T-helper 2 cell (primary cell): ENCODE results near the gene MAP2K3.

ENCODE experiments used
- DNase-seq, 5 experiments: peaks; one replicate each; pipeline versions ENCODE4 v3.0.0 to v3.0.0-alpha.2; 2012 to 2022

Gene MAP2K3

DNA sequence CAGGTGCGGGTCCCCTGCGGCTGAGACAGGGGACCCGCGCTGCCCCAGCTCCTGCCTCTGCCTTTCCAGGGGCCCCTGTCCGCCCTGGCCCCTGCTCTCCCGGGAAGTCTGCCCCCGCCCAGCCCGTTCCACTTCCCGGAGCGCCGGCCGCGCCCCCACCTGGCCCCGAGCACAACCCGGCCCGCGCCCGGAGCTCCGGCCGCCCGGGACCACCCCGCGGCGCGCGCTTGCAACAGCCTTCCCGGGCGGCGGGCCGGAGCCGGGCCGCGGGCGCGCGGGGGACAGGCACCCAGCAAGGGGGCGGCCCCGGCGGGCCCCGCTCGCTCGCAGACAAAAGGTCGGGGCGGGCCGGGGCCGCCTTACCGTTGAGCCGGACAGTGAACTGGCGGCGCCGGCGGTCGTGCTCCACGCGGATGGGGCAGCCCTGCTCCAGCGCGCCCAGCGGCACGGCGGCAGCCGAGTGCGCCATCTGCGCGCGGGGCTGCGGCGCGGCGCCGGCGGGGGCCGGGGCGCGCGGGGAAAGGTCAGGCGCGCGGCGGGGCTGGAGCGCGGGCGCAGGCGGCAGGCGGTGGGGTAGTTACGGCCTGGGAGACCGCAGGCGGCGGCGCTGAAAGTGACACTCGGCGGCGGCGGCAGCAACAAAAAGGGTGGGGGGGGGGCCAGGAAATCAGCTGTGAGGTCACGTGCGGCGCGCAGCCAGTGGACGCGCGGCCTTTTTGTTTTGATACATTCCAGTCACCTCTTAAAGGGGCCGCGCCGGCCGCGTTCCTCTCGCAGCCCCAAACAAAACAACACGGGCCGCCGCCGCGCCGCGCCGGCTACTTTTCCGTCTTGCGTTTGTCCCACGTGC, 31.5 kb upstream of the MAP2K3 start, which contains the start of gene NATD1:
TSS of gene NATD1 (minus strand) at position 615 of the 850 bp plus-strand sequence. CDS start at position 469, 146 bp downstream.
- DNase-seq: peak; percentile 55 to 92 (median 69)

DNA sequence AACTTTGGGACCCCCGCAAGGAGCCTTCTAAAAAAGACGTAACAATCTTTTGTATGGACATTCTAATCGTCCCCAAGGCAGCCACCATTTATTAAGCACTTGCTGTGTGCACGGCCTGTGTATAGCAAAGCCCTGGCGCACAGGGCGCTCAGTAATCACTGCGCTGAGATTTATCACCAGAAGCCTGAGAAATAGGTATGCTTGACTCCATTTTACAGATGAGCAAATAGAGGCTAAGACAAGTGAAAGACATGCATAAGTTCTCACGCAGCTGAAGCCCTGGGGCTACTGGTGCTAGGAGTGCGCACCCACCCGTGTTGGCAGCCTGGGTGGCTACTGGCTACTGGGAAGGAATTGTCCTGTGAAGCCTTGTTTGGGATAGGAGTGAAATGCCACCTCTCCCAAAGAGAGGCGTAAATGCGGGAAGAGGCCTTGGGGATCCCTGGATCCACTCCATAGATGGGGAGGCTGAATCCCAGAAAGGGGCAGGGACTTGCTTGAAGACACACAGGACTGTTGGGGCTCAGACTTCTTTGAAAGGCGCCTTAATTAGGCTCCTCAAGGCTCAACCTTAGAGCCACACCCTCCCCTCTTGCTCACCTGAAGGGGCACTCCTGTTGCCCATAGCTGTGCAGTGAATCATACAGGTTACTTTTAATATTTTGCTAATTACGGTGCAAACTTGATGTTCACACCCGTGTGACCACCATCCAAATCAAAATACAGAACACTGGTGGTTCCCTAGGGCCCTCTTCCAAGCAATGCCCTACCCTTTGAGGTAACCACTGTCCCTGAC, 30.7 kb upstream of the MAP2K3 start:
- DNase-seq: no peak

DNA sequence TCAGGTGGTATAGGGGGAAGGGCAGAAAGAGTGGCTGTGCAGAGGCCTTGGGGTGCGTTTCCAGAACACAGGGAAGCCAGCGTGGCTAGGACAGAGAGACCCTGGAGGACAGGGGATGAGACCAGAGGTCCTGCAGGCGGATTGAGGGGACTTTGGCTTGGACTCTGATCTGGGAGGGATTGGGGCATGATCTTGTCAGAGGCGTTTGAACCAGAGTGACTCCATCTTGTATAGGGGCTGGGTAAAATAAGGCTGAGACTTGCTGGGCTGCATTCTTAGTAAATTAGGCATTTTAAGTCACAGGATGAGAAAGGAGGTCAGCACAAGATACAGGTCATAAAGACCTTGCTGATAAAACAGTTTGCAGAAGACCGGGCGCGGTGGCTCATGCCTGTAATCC, 25.9 kb upstream of the MAP2K3 start:
- DNase-seq: peak in 1 of 5 experiments; percentile 21

DNA sequence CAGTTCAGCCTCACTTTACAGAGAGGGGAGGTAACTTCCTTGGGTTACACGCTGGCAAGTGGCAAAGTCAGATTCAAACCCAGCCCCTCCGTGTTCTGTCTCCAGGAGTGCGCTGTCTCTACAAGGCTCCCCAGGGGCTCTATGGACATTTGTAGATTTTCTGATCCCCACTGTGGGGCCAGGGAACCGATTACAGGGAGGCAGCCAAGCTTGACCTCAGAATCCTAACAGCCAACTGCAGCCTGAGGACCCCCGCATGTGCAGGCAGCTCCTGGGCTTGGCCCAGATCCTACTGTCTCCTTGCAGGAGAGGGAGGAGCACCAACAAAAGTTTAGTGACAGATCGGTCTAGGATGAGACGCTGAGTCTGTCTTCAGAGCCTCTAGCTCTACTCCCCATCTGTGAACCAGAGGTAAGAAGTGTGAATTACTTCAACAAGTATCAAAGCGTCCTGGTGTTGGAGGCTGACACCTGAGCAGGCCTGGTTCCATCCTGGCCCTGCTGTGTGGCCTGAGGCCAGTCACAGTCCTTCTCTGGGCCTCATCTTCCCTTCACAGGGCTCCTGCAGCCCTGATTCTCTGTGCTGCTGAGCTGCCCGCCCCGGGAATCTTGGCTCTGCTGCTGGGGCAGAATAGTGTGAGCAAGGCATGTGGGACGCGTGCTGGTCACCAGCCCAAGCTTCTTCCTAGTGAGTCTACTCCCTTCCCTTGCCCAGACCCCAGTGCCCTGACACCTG, 22.1 kb upstream of the MAP2K3 start:
- no peak for DNase-seq

DNA sequence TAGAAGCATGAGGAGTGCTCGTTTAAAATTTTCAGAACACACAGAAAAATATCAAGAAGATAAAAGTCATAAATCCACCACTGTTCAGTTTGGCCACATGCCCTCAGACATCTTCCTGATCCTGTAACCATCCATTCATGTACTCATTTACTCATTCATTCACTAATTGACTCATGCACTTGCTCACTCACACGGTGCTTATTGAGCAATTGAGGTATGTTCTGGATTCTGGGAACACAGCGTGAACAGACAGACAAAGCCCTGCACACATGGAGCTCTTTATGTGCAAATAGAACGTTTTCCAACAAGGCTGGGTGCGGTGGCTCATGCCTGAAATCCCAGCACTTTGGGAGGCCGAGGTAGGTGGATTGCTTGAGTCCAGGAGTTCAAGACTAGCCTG, 21.1 kb upstream of the MAP2K3 start:
- no peak for DNase-seq

DNA sequence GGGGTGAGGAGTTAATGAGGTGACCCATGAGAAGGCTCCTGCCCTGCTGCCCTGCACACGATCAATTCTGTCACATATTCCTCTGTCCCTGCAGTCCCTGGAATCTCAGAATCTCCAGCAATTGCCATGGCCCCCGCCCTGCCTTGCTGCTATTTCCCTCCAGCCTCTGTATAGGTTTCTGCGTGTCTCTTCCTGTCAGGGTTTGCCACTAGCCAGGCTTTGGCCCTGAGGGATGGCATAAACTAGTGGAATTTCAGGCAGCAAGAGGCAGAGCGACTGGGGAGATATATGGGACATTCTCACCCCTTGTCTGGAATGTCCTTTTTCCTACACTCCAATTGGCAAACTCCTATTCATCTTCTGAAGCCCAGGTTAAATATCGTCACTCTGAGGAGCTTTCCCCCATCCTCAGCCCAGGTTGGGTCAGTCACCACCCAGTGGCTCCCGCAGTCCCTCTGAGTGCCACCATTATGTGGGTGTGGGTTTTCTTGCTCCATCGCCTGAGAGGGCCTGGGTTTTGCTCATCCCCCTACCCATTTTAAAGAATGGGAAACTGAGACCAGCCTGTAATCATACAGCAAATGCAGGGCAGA, 15.8 kb upstream of the MAP2K3 start:
- DNase-seq: no peak

GRCh38 chr17:21269394-21269793, 15.1 kb upstream of the MAP2K3 start:
- no peak for DNase-seq

- DNase-seq: no peak
Observed at GRCh38 chr17:21271454-21272183, 12.9 kb upstream of the MAP2K3 start.

DNA sequence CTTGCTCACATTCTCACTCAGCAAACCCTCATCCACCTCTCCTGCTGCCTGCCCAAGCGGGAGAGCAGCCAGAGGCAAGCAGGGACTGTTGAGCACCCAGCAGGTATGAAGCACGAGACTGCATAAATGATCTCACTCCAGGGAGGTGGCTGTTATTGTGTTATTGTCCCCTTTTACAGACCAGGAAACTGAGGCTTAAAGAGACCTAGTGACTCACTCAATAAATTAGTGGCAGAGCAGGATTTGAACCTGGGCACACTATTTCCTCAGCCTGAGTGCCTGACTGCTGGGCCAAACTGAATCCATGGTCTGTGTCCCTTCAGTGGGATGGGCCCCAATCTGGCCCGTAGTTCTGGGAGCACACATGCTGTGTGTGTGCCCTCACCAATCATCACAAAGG, 12.3 kb upstream of the MAP2K3 start:
- no peak for DNase-seq

- DNase-seq: no peak
Observed at GRCh38 chr17:21272881-21273792, 11.4 kb upstream of the MAP2K3 start.

DNA sequence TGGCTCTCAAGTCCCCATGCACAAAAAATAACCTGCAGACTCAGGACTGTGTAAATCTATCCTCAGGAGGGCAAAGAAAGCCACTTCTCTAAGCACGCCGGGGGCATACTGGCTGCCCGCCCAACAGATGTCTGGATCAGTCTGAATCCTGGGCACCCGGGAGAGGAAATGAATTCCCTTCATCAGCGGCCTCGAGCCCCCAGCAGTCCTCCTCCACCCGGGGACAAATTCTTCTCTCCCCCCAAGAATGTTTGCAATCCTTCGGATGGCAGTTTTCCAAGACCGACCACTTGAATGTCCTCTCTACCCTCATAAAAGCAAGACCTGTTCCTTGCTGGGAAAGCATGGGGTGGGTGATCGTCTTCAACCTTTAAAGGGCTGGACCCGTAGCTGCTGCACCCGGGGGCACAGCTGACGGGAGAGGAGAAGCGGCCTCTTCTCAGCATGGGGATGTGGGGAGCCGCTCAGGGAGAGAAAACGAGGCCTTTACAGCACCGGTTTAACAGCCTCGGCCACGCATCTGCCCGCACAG, 9.4 kb upstream of the MAP2K3 start:
- no peak for DNase-seq

- peak; percentile 84 to 94 (median 91) for DNase-seq
Observed at GRCh38 chr17:21275579-21276263, 8.8 kb upstream of the MAP2K3 start.

DNA sequence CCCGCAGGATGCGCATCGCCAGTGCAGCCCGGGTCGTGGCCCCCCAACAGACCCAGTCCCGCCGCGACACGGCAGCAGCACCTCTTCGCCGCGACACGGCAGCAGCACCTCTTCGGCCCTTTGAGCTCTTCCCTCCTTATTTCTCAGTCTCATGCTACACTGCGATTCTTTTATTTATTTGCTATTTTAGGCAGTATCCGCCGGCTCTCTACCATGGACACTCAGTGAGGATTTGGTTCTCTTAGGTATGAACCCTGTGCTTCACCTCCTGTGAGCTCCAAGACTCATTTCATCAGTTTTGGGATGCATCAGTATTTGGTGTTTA, 8.3 kb upstream of the MAP2K3 start:
- DNase-seq: no peak

DNA sequence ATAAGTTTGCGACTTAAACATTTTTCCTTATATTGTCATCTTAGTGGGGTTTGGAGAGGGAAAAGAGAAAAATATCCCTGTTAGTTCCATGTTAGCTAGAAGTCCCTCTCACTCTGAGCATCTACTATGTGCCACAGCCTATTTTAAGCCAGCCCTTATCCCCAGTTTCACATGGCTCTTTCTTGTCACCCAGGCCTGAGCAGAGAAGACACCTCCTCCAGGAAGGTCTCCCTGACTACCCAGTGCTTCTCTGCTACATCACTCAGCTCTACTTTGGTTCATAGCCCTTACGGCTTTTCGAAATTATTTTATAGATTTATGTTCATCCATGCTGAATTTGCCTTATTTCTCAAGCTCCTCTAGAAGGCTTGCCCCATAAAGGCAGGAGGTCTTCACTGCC, 7.2 kb upstream of the MAP2K3 start:
- DNase-seq: no peak

DNA sequence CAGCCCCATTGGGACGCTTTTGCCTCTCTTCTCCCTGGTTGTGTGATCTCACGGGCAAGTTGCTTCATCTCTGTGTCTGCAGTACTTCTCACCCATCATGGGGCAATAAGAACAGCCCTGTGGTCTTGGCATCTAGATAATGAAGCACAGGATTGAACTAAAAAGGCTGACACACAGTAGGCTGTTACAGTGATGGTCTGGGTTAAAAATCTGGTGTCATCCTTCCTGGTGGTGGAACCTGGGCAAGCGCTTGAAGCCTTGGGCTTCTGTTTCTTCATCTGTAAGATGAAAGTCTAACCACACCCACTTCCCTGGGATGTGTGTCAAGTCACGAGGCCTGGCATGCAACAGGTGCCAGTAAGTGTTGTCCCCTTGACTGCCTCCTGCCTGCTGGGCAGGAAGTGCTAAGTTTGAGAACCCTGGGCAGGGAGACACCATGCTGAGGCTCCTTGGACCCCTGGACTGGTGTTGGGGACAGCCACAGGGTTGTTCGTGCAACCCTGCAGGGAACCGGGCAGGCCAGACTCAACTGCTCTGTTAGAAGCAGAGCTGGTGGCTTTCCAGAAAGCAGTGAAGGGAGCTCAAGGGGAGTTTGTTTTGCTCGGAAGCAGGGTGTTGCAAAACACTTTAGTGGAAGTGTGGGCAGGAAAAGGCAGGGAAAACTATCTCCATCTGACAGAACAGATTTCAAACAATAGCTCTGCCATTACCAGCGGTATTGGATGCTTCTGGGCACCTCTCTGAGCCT, 5.9 kb upstream of the MAP2K3 start:
- DNase-seq: peak in 3 of 5 experiments; percentile 30 to 85 (median 45)

DNA sequence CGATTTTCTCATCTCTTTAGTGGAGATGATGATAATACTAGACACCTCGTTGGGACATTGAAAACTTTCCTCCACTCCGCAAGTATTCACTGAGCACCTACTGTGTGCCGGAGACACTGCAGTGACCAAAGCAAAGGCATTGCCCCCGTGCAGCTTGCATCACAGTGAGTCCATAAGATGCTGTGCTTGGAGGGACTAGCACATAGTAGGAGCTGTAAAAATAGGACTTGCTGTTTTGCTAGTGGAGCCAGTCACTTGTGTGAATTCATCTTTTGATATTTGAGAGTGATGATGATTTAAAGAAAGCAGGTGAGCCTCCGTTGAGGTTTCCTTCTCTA, 5.3 kb upstream of the MAP2K3 start:
- no peak for DNase-seq

DNA sequence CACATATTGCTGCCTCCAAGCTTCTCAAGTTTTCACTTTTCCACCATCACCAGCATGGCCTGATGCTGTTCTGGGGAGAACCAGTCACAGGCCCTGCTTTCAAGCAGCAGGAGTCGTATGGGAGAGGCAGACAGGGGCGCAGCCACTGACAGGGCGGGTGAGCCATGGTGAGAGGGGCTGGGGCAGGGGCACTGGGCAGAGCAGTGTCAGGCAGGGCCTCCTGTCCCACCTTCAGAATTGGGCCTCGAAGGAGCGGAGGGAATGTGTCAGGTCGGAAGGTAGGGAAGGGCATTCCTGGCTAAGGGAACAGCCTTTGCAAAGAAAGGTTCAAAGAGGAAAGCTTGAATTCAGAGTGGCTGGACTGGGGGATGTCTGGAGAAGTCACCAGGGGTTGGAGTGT, 4.9 kb upstream of the MAP2K3 start:
- DNase-seq: no peak

- DNase-seq: peak; percentile 72 to 85 (median 83)
Observed at GRCh38 chr17:21280081-21280518, 4.4 kb upstream of the MAP2K3 start.

GRCh38 chr17:21282231-21282630, 2.3 kb upstream of the MAP2K3 start:
- DNase-seq: no peak
